Uterus (tissue), 4 donors: ENCODE data around the gene ALDH7A1. TPM values are rescaled to one million over a fixed set of nuclear protein-coding genes. Genes with fewer than 3 reads are reported as not detected.

Experiments
- DNase-seq, 2 donors: peaks; one replicate each; pipeline ENCODE4 v3.0.0-alpha.2; 2019 to 2020
- H3K27ac ChIP-seq, 2 donors: fragments of 200-600 bp; sonication (generic); 1 replicate in 1 of 2; 2 replicates in 1 of 2; pipeline ENCODE4 v1.5.1; 2016 to 2018
- H3K27me3 ChIP-seq, 2 donors: fragments of 200-600 bp; sonication (generic); one replicate each; pipeline ENCODE4 v1.5.1; 2018 to 2019; ENCODE audit warnings: control low read depth in 1 of 2
- H3K36me3 ChIP-seq, 2 donors: fragments of 200-600 bp; sonication (generic); one replicate each; pipeline ENCODE4 v1.5.1; 2019; ENCODE audit warnings: control low read depth in 1 of 2
- H3K4me1 ChIP-seq, 2 donors: fragments of 200-600 bp; sonication (generic); one replicate each; pipeline ENCODE4 v1.5.1; 2018 to 2019; ENCODE audit warnings: control low read depth in 1 of 2
- H3K4me3 ChIP-seq, 2 donors: fragments of 200-600 bp; sonication (generic); 1 replicate in 1 of 2; 2 replicates in 1 of 2; pipeline ENCODE4 v1.5.1; 2018 to 2019; ENCODE audit warnings: mild to moderate bottlenecking in 1 of 2
- H3K9me3 ChIP-seq, 2 donors: fragments of 200-600 bp; sonication (generic); one replicate each; pipeline ENCODE4 v1.5.1; 2019; ENCODE audit warnings: control low read depth in 1 of 2
- CTCF ChIP-seq, 4 experiments: fragments of 200-600 bp in 2 of 4; fragments of 450-650 bp in 2 of 4; sonication (generic) in 2 of 4; IDR thresholded peaks; one replicate each; pipeline ENCODE4 v1.5.1; 2016 to 2019; ENCODE audit warnings: antibody characterized with exemption in 4 of 4, mild to moderate bottlenecking in 2 of 4, moderate library complexity in 1 of 4
- POLR2A ChIP-seq, 2 donors: fragments of 450-650 bp; IDR thresholded peaks; one replicate each; pipeline ENCODE4 v1.6.1; 2016; ENCODE audit warnings: antibody characterized with exemption in 2 of 2, mild to moderate bottlenecking in 1 of 2, moderate library complexity in 1 of 2
- intact Hi-C: fragments of 100-400 bp; cut with DNase I; formaldehyde crosslinking; loops from one replicate; pipeline ENCODE4 v1.15.1; 2023; ENCODE audit warnings: low total_unique reads
- total RNA-seq, 4 donors: library from RNA; depleted of rRNA in 3 of 4; stranded (reverse); fragments of >200 nt in 3 of 4; gene quantifications; one replicate each; pipeline versions ENCODE4 v1.1.0 to v1.2.4, GENCODE V29; 2014 to 2023
- donor health status: DM: yes; HTN: yes; CAD: no.

ALDH7A1 gene
- total RNA-seq, 4 donors from 2014 or later: 5.9 to 94.2 (median 31.6) TPM

GRCh38 chr5:126511961-126512360, 83.1 kb downstream of the ALDH7A1 start:
- H3K4me3 ChIP-seq: no peak overlapping the region
- no peaks in the 10 kb centered on the region for H3K27me3 ChIP-seq
- no peaks in the 10 kb centered on the region for H3K9me3 ChIP-seq
- H3K36me3 ChIP-seq: no peaks in the 10 kb centered on the region
- TF ChIP-seq CTCF (IDR thresholded peaks at IDR 0.05) (no peak), POLR2A (IDR thresholded peaks at IDR 0.05) (no peak)
- H3K4me1 ChIP-seq: peaks cover 0 to 4% of the 10 kb centered on the region in 2 donors
- H3K27ac ChIP-seq: peak overlapping the region in 1 of 2 donors; percentile 12
- no peak for DNase-seq
- intact Hi-C loops: no loop called here

- no peaks in the 10 kb centered on the region for H3K9me3 ChIP-seq
- intact Hi-C loops: no loop called here
- no peak overlapping the region for H3K4me3 ChIP-seq
- H3K27me3 ChIP-seq: no peaks in the 10 kb centered on the region
- no peaks in the 10 kb centered on the region for H3K4me1 ChIP-seq
- TF ChIP-seq CTCF (IDR thresholded peaks at IDR 0.05) (no peak), POLR2A (IDR thresholded peaks at IDR 0.05) (no peak)
- peak overlapping the region; percentile 80 to 83 for H3K27ac ChIP-seq
- H3K36me3 ChIP-seq: no peaks in the 10 kb centered on the region
- peak in 1 of 2 donors; percentile 51 for DNase-seq
Observed at GRCh38 chr5:126509339-126509738, 85.7 kb downstream of the ALDH7A1 start.

- no peaks in the 10 kb centered on the region for H3K4me1 ChIP-seq
- peak overlapping the region; percentile 80 to 83 for H3K27ac ChIP-seq
- H3K36me3 ChIP-seq: no peaks in the 10 kb centered on the region
- no peak for TF ChIP-seq CTCF (IDR thresholded peaks at IDR 0.05)
- no peak for TF ChIP-seq POLR2A (IDR thresholded peaks at IDR 0.05)
- peak; percentile 51 to 76 for DNase-seq
- no peaks in the 10 kb centered on the region for H3K27me3 ChIP-seq
- no peaks in the 10 kb centered on the region for H3K9me3 ChIP-seq
- intact Hi-C loops: no loop called here
- no peak overlapping the region for H3K4me3 ChIP-seq
Observed at GRCh38 chr5:126508962-126509279, 86.1 kb downstream of the ALDH7A1 start.

- H3K4me1 ChIP-seq: peaks cover 0 to 3% of the 10 kb centered on the region in 2 donors
- no peaks in the 10 kb centered on the region for H3K9me3 ChIP-seq
- H3K4me3 ChIP-seq: no peak overlapping the region
- TF ChIP-seq POLR2A (IDR thresholded peaks at IDR 0.05) (no peak), CTCF (IDR thresholded peaks at IDR 0.05) (no peak)
- intact Hi-C loops: no loop called here
- peak overlapping the region; percentile 80 to 83 for H3K27ac ChIP-seq
- H3K27me3 ChIP-seq: no peaks in the 10 kb centered on the region
- no peak for DNase-seq
- H3K36me3 ChIP-seq: no peaks in the 10 kb centered on the region
Observed at GRCh38 chr5:126508251-126508961, 86.6 kb downstream of the ALDH7A1 start.

- Histone ChIP-seq H3K4me3 (no peak overlapping the region), H3K27me3 (no peaks in the 10 kb centered on the region), H3K4me1 (peaks cover 0 to 6% of the 10 kb centered on the region in 2 donors), H3K9me3 (no peaks in the 10 kb centered on the region), H3K27ac (peak overlapping the region; percentile 80 to 83), H3K36me3 (no peaks in the 10 kb centered on the region)
- DNase-seq: no peak
- intact Hi-C loops: no loop called here
- TF ChIP-seq POLR2A (IDR thresholded peaks at IDR 0.05) (no peak), CTCF (IDR thresholded peaks at IDR 0.05) (no peak)
Observed at GRCh38 chr5:126506079-126506478, 88.9 kb downstream of the ALDH7A1 start.
